NCI-H748 (cell line): ENCODE results near the gene SMYD5.

ENCODE experiments used
- DNase-seq: peaks from one replicate; lab custom pipeline; 2025; ENCODE audit not compliant: unreplicated experiment; lab: John Stamatoyannopoulos, UW

The SMYD5 gene

DNA sequence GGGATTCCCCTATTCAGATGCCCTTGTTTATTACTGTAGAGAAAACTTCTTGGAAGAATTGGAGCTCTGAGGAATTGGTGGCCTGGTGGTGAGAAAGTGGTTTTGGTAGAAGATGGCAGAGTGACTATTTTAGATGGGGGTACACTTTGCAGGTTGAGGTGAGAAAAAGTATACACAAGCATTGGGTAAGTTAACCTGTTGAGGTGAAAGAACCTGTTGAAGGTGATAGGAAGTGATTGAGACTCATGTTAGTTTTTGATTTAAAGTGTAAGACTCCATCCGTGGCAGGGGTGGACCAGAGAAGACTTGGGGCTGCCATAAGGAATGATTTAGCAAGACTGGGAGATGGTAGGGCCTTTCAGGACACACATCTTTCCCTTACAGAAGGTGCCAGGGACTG, 23.1 kb downstream of the SMYD5 start:
- no peak for DNase-seq

GRCh38 chr2:73238149-73238548, 24.1 kb downstream of the SMYD5 start:
- DNase-seq: no peak

DNA sequence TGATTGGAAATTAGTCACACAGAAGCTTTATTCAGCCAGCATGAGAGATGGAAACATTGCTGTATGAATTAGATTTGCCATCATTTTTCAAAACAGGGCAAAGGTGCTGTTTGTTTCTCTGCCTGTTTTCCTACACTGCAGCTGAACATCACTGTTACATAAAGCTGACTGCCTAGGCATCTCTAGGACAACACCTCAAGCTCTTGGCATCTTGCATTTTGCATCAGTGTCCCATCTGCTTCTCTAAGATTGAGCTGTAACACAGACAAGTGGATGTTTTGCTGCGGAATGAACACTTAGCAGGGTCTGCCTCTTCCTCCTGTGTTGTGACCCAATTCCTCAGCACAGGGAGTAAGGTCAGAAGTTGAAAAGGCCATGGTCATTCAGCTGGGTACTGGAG, 24.9 kb downstream of the SMYD5 start:
- DNase-seq: no peak

DNA sequence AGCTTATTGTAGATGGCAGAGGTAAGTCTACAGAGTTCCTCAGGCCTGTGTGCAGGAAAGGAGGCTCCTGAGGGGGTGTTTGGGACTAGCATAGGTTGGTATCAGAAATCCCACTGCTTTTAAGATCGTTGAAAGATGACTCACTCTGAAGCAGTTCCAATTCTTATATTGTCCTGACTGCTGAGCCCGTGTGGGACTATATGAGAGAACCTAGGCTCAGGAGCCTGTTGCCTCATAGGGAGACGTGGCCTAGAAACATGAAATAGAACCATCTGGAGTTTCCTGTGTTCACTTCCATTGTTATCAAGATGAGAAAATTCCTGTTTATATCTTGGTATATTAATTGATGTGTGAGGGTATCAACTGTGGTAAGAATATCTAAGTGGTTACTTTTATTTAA, 25.7 kb downstream of the SMYD5 start:
- DNase-seq: no peak

DNA sequence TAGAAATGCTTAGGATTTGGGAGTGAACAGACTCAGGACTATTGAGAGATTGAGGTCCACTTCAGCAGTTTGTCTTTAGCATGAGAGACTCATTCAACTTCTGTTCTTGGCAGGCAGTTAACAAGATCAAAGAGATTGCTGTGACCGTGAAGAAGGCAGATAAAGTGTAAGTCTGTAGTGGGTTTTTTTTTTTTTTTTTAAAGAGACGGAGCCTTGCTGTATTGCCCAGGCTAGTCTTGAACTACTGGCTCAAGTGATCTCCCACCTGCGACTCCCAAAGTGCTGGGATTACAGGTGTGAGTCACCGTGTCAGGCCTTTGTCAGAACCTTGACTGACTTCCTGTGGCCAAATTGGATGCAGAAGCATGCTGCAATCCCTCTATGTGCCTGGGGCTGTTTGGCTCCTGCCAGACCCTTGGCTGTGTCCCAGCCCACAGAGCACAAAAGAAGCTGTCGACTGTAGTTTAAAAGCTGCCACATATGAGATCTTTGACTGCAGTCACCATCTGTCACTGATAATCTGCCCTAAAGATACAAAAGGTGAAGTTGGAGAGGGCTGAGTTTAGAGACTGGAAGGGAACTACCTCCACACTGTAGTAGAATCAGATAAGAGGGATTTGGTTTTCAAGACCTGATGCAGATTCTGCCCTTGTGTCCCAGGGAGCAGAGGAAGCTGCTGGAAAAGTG, 30.0 kb downstream of the SMYD5 start:
- no peak for DNase-seq

DNA sequence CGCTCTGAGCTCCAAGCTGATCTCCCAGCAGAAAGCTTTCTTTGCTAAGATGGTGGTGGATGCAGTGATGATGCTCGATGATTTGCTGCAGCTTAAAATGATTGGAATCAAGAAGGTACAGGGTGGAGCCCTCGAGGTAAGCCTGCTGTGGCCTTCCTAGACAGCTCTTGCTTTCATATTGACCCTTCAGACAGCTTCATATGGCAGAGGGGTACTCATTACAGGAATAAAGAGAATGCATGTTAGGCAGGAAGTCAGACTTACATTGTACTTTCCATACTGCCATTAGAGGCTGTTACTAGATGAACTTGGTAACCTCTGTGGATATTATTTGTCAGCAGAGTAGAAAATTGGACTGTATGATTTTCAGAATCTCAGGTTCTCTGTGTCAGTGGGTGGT, 30.5 kb downstream of the SMYD5 start:
- DNase-seq: no peak

- DNase-seq: no peak
Observed at GRCh38 chr2:73246850-73247249, 32.8 kb downstream of the SMYD5 start.

DNA sequence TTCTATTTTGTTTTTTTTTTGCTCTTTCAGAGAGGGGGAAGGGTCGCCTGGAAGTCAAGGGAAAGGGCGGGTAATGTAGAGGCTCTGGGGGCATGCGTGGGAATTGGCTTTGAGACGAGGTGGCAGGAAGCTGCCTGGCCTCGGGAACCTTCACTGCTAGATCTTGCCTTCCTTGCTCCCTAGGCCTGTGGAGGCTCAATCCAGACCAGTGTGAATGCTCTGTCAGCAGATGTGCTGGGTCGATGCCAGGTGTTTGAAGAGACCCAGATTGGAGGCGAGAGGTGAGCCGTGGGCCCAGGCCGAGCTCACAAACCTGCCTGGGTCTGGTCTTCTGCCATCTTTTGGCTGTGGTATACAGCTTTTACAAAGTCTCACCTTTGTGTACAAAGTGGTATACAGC, 35.6 kb downstream of the SMYD5 start:
- no peak for DNase-seq

DNA sequence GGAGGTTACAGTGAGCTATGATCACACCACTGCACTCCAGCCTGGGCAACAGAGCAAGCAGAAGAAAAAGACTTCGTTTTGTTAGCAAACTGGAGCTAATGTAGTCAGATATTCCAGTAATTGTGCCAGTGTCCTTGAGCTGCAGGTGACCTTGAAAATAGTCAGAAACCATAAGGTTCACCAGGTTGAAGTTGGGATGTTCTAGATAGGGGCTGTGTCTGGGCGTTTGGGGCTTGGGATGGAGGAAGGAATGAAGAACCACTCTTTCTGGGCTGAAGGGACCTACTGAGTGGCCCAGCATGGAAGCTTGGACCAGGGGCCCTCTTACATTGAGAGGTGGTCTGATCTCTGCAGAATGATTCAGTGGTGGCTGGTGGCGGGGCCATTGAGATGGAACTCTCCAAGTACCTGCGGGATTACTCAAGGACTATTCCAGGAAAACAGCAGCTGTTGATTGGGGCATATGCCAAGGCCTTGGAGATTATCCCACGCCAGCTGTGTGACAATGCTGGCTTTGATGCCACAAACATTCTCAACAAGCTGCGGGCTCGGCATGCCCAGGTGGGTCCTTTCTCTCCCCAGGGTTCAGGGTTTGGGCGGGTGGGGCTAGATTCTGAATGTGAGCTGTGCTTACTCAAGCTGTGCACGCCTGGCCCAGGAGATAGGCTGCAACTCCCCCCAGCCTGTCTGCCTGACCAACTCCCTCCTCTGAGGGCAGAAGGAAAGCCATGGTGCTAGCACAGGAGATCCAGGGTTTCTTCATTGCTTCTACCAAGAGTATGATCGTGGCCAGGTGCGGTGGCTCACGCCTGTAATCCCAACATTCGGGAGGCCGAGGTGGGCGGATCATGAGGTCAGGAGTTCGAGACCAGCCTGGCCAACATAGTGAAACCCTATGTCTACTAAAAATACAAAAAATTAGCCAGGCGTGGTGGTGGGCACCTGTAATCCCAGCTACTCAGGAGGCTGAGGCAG, 37.1 kb downstream of the SMYD5 start:
- no peak for DNase-seq

- no peak for DNase-seq
Observed at GRCh38 chr2:73252238-73253027, 38.4 kb downstream of the SMYD5 start.

DNA sequence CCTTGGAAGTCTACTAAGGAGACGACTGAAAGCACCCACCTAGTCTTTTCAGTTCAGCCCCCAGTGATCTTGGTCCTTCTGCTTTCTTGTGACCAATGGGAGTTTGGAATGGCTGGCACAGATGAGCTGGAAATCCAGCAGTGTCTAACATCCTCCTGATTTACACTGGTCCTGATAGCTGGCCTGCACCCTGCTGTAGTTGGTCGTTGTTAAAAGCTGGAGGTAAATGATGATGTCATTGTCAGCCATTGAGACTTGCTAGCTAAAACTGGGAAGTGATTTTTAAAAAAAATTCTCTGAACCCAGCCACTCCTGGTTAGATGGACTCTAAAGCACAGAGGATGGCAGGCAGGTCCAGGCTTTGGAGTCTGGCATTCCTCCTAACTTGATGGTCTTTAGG, 39.4 kb downstream of the SMYD5 start:
- DNase-seq: no peak

DNA sequence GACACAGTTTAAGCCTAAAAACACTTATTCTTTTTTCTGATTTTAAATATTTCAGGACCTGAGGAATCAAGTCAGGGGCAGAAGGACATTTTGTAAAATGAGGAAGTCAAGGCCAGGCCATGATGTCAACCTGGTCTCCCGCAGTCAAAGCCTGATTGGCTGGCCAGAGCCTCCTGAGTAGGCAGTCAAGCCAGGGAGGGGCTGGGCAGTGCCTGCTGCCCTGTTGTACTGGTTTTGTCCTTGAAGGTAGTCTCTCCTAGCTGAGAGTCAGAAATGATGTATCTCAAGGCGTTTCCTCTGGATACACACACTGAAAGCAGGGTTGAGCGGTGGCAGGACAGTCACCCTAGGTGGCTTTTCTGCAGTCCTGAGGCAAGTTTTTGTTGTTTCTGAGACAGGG, 39.9 kb downstream of the SMYD5 start:
- no peak for DNase-seq

- DNase-seq: no peak
Observed at GRCh38 chr2:73254343-73255006, 40.4 kb downstream of the SMYD5 start.

DNA sequence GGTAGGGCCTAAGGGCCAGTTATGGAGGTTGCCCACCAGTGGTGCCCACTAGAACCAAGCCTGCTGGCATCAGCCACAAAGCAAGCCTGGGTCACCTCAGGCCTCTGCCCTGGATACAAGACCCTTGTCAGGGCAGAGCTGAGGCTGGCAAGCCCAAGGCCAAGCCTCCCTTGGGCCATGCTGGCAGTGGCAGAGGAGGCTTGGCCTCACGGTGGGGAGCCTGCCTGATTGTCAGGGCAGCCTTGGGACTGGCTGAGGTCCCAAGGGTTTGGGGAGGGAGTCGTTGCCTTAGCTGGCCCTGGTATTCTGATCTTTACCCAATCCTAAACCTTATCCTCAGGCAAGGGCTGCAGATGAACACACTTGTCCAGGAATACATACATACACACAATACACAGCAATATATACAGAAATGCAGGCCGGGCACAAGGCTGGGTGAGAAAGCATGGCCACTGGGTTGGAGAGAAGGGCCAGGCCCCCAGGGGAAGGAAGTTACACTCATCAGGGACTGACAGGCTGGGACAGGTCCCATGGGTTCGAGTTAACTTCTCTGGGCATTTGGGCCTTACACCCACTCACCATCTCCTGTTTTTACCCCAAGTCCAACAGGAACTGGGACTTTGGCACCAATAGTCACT, 41.1 kb downstream of the SMYD5 start:
- DNase-seq: no peak

GRCh38 chr2:73255907-73256617, 42.0 kb downstream of the SMYD5 start:
- no peak for DNase-seq

DNA sequence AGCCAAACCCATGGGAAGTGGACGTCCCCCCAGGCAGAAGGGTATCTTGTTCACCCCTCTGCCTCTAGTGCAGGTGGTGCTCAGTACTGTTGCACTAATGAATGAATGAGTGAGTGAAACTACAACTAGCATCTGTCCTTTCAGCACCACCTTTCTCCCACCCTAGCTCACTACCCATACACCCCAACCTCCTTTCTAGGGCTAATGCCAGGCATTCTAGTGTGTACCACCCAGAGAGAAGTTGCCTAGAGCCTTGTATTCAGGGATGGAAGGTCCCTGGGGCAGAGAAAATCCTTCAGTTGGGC, 42.5 kb downstream of the SMYD5 start:
- no peak for DNase-seq

- DNase-seq: no peak
Observed at GRCh38 chr2:73257021-73257420, 43.0 kb downstream of the SMYD5 start.

GRCh38 chr2:73257425-73258125, 43.5 kb downstream of the SMYD5 start:
- DNase-seq: no peak

GRCh38 chr2:73258186-73258912, 44.3 kb downstream of the SMYD5 start:
- no peak for DNase-seq
